HepG2 (cell line): ENCODE results near the gene ANAPC16. TPM values are rescaled to one million over a fixed set of nuclear protein-coding genes. Genes with fewer than 3 reads are reported as not detected.
A peak's percentile ranks its signal among the peaks of the same experiment; 100 is the strongest.

Experiments
- ARID2 ChIP-seq: sonication (generic); formaldehyde crosslinking; IDR thresholded peaks from 2 replicates; pipeline ENCODE4 v1.8.1; 2022; ENCODE audit warnings: mild to moderate bottlenecking, missing genetic modification reagents, borderline replicate concordance
- ATRX ChIP-seq: sonication (generic); formaldehyde crosslinking; IDR thresholded peaks from 2 replicates; pipeline ENCODE4 v1.4.0; 2020; ENCODE audit warnings: missing genetic modification reagents, borderline replicate concordance
- HMG20A ChIP-seq: IDR thresholded peaks from 2 replicates; pipeline ENCODE4 v1.6.1; 2016; ENCODE audit warnings: borderline replicate concordance
- JUND ChIP-seq: sonication (generic); formaldehyde crosslinking; IDR thresholded peaks from 2 replicates; pipeline ENCODE4 v1.8.0; 2022; ENCODE audit warnings: mild to moderate bottlenecking, missing genetic modification reagents
- RCOR2 ChIP-seq: IDR thresholded peaks from 2 replicates; pipeline ENCODE4 v1.6.1; 2016; ENCODE audit warnings: missing biosample characterization, missing genetic modification reagents
- SKI ChIP-seq: fragments of 450-650 bp; IDR thresholded peaks from one replicate; pipeline ENCODE4 v1.6.1; 2018; ENCODE audit warnings: mild to moderate bottlenecking; ENCODE audit not compliant: partially characterized antibody
- ZNF460 ChIP-seq: sonication (generic); formaldehyde crosslinking; IDR thresholded peaks from 2 replicates; pipeline ENCODE4 v1.5.1; 2020; ENCODE audit warnings: missing genetic modification reagents, mild to moderate bottlenecking, borderline replicate concordance
- ZNF768 ChIP-seq: sonication (generic); formaldehyde crosslinking; IDR thresholded peaks from 2 replicates; pipeline ENCODE4 v1.4.0; 2020; ENCODE audit warnings: missing genetic modification reagents
- ZNF782 ChIP-seq: sonication (generic); formaldehyde crosslinking; IDR thresholded peaks from 2 replicates; pipeline ENCODE4 v1.4.0; 2020; ENCODE audit warnings: missing genetic modification reagents, mild to moderate bottlenecking, borderline replicate concordance
- ZNF792 ChIP-seq: IDR thresholded peaks from 2 replicates; pipeline ENCODE4 v1.6.1; 2016
- ZNF883 ChIP-seq: sonication (generic); formaldehyde crosslinking; IDR thresholded peaks from 2 replicates; pipeline ENCODE4 v1.5.1; 2020; ENCODE audit warnings: mild to moderate bottlenecking, missing genetic modification reagents; ENCODE audit errors: not compliant biosample characterization
- polyA plus RNA-seq, 8 experiments: library from polyadenylated mRNA; depleted of rRNA in 3 of 8; stranded (reverse) in 7 of 8; unstranded in 1 of 8; fragments of >200 nt; fragmentation: Illumina TruSeq in 4 of 8; extraction: Trizol in 4 of 8; gene quantifications; 2 replicates each; pipeline versions ENCODE4 v1.2.1 to v1.2.3, GENCODE V29; 2011 to 2016; ENCODE audit warnings: low read depth in 4 of 8, missing spikeins in 1 of 8, mixed read lengths in 1 of 8; ENCODE audit not compliant: insufficient read depth in 1 of 8
- total RNA-seq, 5 experiments: library from RNA; depleted of rRNA; stranded (reverse); fragments of >200 nt; fragmentation: Illumina TruSeq; extraction: Trizol; gene quantifications; 2 replicates each; pipeline ENCODE4 v1.2.3, GENCODE V29; 2016; ENCODE audit warnings: low read depth in 1 of 5
- TF ChIP-seq, protein P1 (sequence below): sonication (generic); formaldehyde crosslinking; IDR thresholded peaks from 2 replicates; pipeline ENCODE4 v1.5.1; 2020; ENCODE audit warnings: missing genetic modification reagents, mild to moderate bottlenecking, borderline replicate concordance
- TF ChIP-seq, protein P2 (sequence below), 2 experiments: sonication (generic) in 1 of 2; formaldehyde crosslinking in 1 of 2; IDR thresholded peaks; 2 replicates each; pipeline versions ENCODE4 v1.6.1 to v1.9.0; 2014 to 2022; ENCODE audit warnings: antibody characterized with exemption in 1 of 2, borderline replicate concordance in 1 of 2, inconsistent platforms in 1 of 2, low read depth in 1 of 2, missing genetic modification reagents in 1 of 2
- TF ChIP-seq, protein P3 (sequence below): sonication (generic); formaldehyde crosslinking; IDR thresholded peaks from 2 replicates; pipeline ENCODE4 v1.8.0; 2022; ENCODE audit warnings: mild to moderate bottlenecking, missing genetic modification reagents; ENCODE audit not compliant: insufficient replicate concordance
- TF ChIP-seq, protein P4 (sequence below): sonication (generic); formaldehyde crosslinking; IDR thresholded peaks from 2 replicates; pipeline ENCODE4 v1.4.0; 2020; ENCODE audit warnings: missing genetic modification reagents

ANAPC16 gene
- total and polyA plus RNA-seq, 2 of the 13 experiments (the other 11 are each of a cell fraction or from before 2014, with no cell fraction given), result 74.8 to 89.4 TPM

DNA sequence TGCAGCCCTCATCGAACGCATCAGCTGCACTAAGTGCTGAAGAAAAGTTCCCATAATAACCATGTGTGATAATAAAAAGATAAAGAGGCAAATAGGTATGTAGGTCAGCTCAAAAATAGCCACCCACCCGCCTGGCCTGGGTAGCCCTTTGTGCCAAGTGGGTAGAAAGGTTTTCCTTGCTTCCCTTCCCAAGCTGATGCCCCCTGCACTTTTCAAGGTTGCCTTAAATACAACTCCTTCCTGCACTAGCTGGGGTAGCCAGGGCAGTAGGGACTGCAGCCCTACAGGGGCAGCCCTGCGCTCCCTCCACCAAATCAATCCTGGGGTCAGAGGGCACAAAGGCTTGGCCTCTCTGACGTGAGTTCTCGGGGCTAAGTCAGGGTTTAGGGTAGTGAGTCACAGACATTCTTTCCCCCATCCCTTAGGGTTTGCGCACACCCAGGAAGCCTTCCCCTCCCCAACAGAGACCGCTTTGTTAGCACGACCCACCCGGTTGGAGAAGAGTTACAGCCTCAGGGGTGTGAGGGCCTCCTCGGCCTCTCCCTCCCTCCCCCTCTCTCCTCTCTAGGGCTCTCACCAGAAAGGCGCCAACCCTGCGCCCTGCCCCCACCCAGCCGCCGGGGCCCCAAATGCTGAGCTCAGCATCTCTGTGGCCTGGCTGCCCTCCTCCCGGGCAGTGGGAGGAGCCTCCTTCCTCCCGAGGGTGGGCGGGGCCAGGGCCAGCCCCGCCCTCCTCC is 44.6 kb downstream of the ANAPC16 start (continued):
- peak; percentile 21; the same call in 1 of the 2 replicates for TF ChIP-seq HMG20A (CRISPR knock-in tag)
- TF ChIP-seq ZNF768 (CRISPR knock-in tag), result peak; percentile 35; the same call in 1 of the 2 replicates
- TF ChIP-seq, protein P1, sequence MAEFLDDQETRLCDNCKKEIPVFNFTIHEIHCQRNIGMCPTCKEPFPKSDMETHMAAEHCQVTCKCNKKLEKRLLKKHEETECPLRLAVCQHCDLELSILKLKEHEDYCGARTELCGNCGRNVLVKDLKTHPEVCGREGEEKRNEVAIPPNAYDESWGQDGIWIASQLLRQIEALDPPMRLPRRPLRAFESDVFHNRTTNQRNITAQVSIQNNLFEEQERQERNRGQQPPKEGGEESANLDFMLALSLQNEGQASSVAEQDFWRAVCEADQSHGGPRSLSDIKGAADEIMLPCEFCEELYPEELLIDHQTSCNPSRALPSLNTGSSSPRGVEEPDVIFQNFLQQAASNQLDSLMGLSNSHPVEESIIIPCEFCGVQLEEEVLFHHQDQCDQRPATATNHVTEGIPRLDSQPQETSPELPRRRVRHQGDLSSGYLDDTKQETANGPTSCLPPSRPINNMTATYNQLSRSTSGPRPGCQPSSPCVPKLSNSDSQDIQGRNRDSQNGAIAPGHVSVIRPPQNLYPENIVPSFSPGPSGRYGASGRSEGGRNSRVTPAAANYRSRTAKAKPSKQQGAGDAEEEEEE (CRISPR knock-in tag), result no peak
- TF ChIP-seq ATRX (CRISPR knock-in tag), result no peak
- TF ChIP-seq RCOR2 (CRISPR knock-in tag), result peak; percentile 76; the same call in 1 of the 2 replicates
- TF ChIP-seq ZNF792 (CRISPR knock-in tag), result peak; percentile 60
- TF ChIP-seq ZNF782, result peak; percentile 41; the same call in 1 of the 2 replicates
- TF ChIP-seq, protein P2, sequence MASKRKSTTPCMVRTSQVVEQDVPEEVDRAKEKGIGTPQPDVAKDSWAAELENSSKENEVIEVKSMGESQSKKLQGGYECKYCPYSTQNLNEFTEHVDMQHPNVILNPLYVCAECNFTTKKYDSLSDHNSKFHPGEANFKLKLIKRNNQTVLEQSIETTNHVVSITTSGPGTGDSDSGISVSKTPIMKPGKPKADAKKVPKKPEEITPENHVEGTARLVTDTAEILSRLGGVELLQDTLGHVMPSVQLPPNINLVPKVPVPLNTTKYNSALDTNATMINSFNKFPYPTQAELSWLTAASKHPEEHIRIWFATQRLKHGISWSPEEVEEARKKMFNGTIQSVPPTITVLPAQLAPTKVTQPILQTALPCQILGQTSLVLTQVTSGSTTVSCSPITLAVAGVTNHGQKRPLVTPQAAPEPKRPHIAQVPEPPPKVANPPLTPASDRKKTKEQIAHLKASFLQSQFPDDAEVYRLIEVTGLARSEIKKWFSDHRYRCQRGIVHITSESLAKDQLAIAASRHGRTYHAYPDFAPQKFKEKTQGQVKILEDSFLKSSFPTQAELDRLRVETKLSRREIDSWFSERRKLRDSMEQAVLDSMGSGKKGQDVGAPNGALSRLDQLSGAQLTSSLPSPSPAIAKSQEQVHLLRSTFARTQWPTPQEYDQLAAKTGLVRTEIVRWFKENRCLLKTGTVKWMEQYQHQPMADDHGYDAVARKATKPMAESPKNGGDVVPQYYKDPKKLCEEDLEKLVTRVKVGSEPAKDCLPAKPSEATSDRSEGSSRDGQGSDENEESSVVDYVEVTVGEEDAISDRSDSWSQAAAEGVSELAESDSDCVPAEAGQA (IDR thresholded peaks at IDR 0.05; ENCODE audit: low read depth), result peak; percentile 24; the same call in 1 of the 2 replicates
- TF ChIP-seq, protein P2 (CRISPR knock-in tag; IDR thresholded peaks at IDR 0.05; ENCODE audit: borderline replicate concordance), result no peak
- peak; percentile 16 for TF ChIP-seq SKI
- TF ChIP-seq, protein P3, sequence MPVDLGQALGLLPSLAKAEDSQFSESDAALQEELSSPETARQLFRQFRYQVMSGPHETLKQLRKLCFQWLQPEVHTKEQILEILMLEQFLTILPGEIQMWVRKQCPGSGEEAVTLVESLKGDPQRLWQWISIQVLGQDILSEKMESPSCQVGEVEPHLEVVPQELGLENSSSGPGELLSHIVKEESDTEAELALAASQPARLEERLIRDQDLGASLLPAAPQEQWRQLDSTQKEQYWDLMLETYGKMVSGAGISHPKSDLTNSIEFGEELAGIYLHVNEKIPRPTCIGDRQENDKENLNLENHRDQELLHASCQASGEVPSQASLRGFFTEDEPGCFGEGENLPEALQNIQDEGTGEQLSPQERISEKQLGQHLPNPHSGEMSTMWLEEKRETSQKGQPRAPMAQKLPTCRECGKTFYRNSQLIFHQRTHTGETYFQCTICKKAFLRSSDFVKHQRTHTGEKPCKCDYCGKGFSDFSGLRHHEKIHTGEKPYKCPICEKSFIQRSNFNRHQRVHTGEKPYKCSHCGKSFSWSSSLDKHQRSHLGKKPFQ (CRISPR knock-in tag), result peak; percentile 88
- TF ChIP-seq ARID2 (CRISPR knock-in tag), result 0 out of 2 replicates have a peak, but pooled peaks have one; percentile 63
- peak; percentile 20; the same call in 1 of the 2 replicates for TF ChIP-seq ZNF460 (CRISPR knock-in tag)
- TF ChIP-seq ZNF883 (CRISPR knock-in tag), result peak; percentile 63
- TF ChIP-seq, protein P4, sequence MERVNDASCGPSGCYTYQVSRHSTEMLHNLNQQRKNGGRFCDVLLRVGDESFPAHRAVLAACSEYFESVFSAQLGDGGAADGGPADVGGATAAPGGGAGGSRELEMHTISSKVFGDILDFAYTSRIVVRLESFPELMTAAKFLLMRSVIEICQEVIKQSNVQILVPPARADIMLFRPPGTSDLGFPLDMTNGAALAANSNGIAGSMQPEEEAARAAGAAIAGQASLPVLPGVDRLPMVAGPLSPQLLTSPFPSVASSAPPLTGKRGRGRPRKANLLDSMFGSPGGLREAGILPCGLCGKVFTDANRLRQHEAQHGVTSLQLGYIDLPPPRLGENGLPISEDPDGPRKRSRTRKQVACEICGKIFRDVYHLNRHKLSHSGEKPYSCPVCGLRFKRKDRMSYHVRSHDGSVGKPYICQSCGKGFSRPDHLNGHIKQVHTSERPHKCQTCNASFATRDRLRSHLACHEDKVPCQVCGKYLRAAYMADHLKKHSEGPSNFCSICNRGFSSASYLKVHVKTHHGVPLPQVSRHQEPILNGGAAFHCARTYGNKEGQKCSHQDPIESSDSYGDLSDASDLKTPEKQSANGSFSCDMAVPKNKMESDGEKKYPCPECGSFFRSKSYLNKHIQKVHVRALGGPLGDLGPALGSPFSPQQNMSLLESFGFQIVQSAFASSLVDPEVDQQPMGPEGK (CRISPR knock-in tag), result peak; percentile 87
- 0 out of 2 replicates have a peak, but pooled peaks have one; percentile 52 for TF ChIP-seq JUND
